ENCODE measurements around the gene SLC18A3.

DNA sequence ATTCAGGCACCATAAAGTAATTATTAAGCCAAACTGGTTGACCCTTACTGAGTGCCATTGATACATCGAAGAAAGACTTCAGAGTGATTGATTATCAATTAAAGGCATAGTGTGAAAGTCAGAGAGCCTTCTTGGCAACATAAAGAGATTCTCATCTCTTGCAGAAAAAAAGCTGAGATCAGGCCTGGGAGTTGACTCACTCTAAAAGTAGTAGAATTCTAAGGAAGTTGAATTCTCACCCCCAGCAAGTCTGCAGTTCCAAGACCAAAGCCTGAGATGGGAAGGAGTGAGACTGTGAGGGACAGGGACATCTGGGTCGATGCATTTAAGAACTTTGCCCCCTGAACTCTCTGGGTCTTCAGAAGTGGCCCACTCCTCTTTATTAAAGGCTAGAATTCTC, 49.6 kb upstream of the SLC18A3 start:
- TF ChIP-seq, protein P1, sequence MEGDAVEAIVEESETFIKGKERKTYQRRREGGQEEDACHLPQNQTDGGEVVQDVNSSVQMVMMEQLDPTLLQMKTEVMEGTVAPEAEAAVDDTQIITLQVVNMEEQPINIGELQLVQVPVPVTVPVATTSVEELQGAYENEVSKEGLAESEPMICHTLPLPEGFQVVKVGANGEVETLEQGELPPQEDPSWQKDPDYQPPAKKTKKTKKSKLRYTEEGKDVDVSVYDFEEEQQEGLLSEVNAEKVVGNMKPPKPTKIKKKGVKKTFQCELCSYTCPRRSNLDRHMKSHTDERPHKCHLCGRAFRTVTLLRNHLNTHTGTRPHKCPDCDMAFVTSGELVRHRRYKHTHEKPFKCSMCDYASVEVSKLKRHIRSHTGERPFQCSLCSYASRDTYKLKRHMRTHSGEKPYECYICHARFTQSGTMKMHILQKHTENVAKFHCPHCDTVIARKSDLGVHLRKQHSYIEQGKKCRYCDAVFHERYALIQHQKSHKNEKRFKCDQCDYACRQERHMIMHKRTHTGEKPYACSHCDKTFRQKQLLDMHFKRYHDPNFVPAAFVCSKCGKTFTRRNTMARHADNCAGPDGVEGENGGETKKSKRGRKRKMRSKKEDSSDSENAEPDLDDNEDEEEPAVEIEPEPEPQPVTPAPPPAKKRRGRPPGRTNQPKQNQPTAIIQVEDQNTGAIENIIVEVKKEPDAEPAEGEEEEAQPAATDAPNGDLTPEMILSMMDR (IDR thresholded peaks at IDR 0.05; ENCODE audit: low read depth, low read length, poor library complexity, severe bottlenecking) = no peak
- TF ChIP-seq EZH2phosphoT487 (IDR thresholded peaks at IDR 0.05; ENCODE audit: borderline replicate concordance, low read length) = no peak

Measured in DOHH2 (cell line).